Measurements from ENCODE around the gene FXYD1. TPM values are rescaled to one million over a fixed set of nuclear protein-coding genes. Genes with fewer than 3 reads are reported as not detected.

FXYD1 gene
- total and polyA plus RNA-seq, 4 donors, result 18.7 to 146 (median 71.5) TPM

- no peak for DNase-seq (ENCODE audit: low spot score)
- Histone ChIP-seq H3K9ac (ENCODE audit: low read depth in 1 of 2, low read length in 2 of 2) (no peak overlapping the region), H3K27ac (ENCODE audit: low read depth in 1 of 2, low read length in 2 of 2) (no peak overlapping the region), H3K36me3 (ENCODE audit: control insufficient read depth in 4 of 4, insufficient read depth in 3 of 4, low read depth in 1 of 4, low read length in 3 of 4) (no peaks in the 10 kb centered on the region), H3K27me3 (ENCODE audit: control insufficient read depth in 4 of 4, insufficient read depth in 4 of 4, low read length in 3 of 4) (no peaks in the 10 kb centered on the region), H3K4me3 (ENCODE audit: low read depth in 1 of 3, low read length in 3 of 3) (no peak overlapping the region), H3K4me1 (ENCODE audit: control insufficient read depth in 4 of 4, insufficient read depth in 4 of 4, low read length in 3 of 4) (no peaks in the 10 kb centered on the region), H3K9me3 (ENCODE audit: control insufficient read depth in 4 of 4, low read length in 3 of 4) (no peaks in the 10 kb centered on the region)
- no peak for TF ChIP-seq ZBTB33 (IDR thresholded peaks at IDR 0.05)
- no peak for TF ChIP-seq SP1 (IDR thresholded peaks at IDR 0.05)
- TF ChIP-seq HNF4G (IDR thresholded peaks at IDR 0.05), result no peak
- TF ChIP-seq GABPA (IDR thresholded peaks at IDR 0.05 in 1 of 2, conservative IDR thresholded peaks at IDR 0.05 in 1 of 2), result no peak
- TF ChIP-seq YY1 (IDR thresholded peaks at IDR 0.05), result no peak
- no peak for TF ChIP-seq ATF3 (IDR thresholded peaks at IDR 0.05)
- no peak for TF ChIP-seq JUND (IDR thresholded peaks at IDR 0.05)
- no peak for TF ChIP-seq MAX (IDR thresholded peaks at IDR 0.05)
- WGBS, result 85% methylated on average over 11 of the region's 11 CpGs
These were observed 29.9 kb upstream of the FXYD1 start for GRCh38 chr19:35108730-35109129.

- WGBS, result 81% methylated on average over 22 of the region's 22 CpGs
- TF ChIP-seq SP1 (IDR thresholded peaks at IDR 0.05) (no peak), CTCF (IDR thresholded peaks at IDR 0.05; ENCODE audit: low read depth, low read length, missing input control) (no peak), RAD21 (IDR thresholded peaks at IDR 0.05) (no peak), HNF4A (conservative IDR thresholded peaks at IDR 0.05) (no peak), RXRA (IDR thresholded peaks at IDR 0.05) (no peak), NR2F2 (IDR thresholded peaks at IDR 0.05) (no peak), GABPA (IDR thresholded peaks at IDR 0.05 in 1 of 2, conservative IDR thresholded peaks at IDR 0.05 in 1 of 2) (no peak), EGR1 (IDR thresholded peaks at IDR 0.05; ENCODE audit: low read depth in 2 of 2) (no peak), REST (IDR thresholded peaks at IDR 0.05) (no peak), ZBTB33 (IDR thresholded peaks at IDR 0.05) (no peak), ATF3 (IDR thresholded peaks at IDR 0.05) (no peak), FOXA1 (IDR thresholded peaks at IDR 0.05) (no peak), JUND (IDR thresholded peaks at IDR 0.05) (no peak), FOXA2 (IDR thresholded peaks at IDR 0.05) (no peak), HNF4G (IDR thresholded peaks at IDR 0.05) (no peak), YY1 (IDR thresholded peaks at IDR 0.05) (no peak), TAF1 (conservative IDR thresholded peaks at IDR 0.05) (no peak)
- H3K9ac ChIP-seq (ENCODE audit: low read depth in 1 of 2, low read length in 2 of 2), result no peak overlapping the region
These were observed 29.1 kb upstream of the FXYD1 start for GRCh38 chr19:35109395-35110112.

More at GRCh38 chr19:35109395-35110112, 29.1 kb upstream of the FXYD1 start:
- Histone ChIP-seq H3K36me3 (ENCODE audit: control insufficient read depth in 4 of 4, insufficient read depth in 3 of 4, low read depth in 1 of 4, low read length in 3 of 4) (no peaks in the 10 kb centered on the region), H3K27ac (ENCODE audit: low read depth in 1 of 2, low read length in 2 of 2) (no peak overlapping the region), H3K4me1 (ENCODE audit: control insufficient read depth in 4 of 4, insufficient read depth in 4 of 4, low read length in 3 of 4) (peaks cover 0 to 2% (median 1%) of the 10 kb centered on the region in 4 donors), H3K9me3 (ENCODE audit: control insufficient read depth in 4 of 4, low read length in 3 of 4) (no peaks in the 10 kb centered on the region), H3K4me3 (ENCODE audit: low read depth in 1 of 3, low read length in 3 of 3) (no peak overlapping the region), H3K27me3 (ENCODE audit: control insufficient read depth in 4 of 4, insufficient read depth in 4 of 4, low read length in 3 of 4) (no peaks in the 10 kb centered on the region)
- DNase-seq (ENCODE audit: low spot score), result no peak
